GM19328 (cell line): ENCODE measurements around the gene KCNB1.

Source experiments
- ATAC-seq: cut with Tn5 transposase; IDR thresholded peaks from one replicate; pipeline ENCODE4 v1.9.1; 2021; ENCODE audit warnings: mild to moderate bottlenecking, moderate library complexity; ENCODE audit not compliant: unreplicated experiment

Gene KCNB1

DNA sequence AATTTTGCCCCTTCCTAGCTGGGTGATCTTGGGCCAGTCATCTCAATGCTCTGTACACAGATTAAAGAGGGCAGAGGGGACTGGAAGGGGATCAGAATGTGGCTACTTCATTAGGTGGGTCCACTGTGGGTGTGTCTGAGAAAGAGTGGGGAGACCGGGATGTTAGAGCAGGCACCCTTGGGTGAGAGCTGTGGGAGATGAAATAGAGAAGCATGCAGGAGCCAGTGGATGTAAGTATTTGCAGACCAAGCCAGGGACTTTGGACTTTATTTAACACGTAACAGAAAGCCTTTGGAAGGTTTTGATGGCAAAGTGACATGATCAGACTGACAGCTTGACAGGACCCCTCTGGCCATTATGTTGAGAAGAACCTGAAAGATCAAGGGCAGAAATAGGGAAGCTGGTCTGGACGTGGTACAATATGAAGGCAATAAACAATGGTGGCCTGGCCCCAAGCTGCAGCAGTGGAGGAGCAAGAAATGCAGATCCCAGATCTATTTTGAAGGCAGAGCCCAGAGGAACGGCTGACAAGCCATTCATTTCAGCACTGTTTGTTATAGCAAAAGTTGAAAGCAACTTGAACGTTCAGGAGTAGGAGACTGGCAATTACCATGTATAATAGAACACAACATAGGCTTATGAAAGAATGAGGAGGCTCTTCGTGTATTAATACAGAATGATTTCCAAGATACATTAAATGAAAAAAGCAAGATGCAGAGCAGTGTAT is 122.1 kb downstream of the KCNB1 start:
- no peak for ATAC-seq

DNA sequence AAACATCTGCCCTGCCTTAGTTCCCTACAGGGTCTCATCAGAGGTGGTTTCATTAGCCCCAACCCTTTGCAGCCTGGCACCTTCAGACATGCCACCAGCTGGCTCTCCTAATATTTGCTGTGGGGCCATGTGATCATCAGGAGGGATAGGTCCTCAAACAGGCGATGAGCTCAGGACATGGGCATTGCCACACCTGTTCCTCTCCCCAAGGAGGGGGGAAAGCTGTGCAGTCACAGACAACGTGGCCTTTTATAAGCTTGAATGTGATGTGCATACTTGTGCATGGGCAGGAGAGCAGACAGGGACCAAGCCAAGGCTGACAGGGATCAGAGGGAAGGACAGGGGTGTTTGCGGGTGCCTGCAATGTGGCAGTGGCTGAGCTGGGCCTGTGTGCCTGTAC is 125.8 kb downstream of the KCNB1 start:
- no peak for ATAC-seq

- no peak for ATAC-seq
These were observed 127.8 kb downstream of the KCNB1 start for GRCh38 chr20:49354673-49355072.

DNA sequence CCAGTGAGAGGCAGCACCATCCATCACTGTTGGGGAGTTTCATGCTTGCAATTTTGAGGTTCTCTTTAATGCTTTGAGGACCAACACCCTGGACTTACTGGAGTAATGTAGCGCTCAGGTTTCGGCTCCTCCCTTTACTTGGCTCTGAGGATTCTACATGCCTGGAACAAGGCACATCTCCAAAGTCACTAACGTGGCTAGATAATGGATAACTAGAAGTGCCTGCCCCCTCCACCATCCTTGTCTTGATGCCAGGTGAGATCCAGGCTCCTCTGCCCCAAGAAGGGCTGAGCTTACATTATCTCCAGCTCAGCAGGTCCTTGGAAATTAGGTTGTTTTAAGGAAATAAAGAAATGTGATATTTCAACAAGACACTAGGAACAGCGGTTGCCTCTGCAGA is 129.1 kb downstream of the KCNB1 start:
- ATAC-seq: no peak

DNA sequence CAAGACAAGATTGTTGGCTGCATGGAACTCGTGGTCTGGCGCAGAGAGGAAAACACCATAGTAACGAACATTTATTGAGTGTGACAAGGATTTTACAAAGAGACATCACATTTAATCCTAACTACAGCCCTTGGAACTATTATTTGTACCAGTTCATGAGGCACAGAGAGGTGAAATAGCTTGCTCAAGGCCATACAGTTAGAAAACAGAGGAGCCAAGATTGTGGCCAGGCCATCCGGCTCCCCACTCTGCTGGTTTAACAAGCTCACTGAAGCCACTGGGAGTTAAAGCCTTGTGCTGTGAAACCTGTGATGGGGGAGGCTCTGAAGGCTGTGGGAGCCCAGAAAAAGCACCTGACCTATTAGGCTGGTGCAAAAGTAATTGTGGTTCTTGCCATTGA is 129.7 kb downstream of the KCNB1 start:
- no peak for ATAC-seq

DNA sequence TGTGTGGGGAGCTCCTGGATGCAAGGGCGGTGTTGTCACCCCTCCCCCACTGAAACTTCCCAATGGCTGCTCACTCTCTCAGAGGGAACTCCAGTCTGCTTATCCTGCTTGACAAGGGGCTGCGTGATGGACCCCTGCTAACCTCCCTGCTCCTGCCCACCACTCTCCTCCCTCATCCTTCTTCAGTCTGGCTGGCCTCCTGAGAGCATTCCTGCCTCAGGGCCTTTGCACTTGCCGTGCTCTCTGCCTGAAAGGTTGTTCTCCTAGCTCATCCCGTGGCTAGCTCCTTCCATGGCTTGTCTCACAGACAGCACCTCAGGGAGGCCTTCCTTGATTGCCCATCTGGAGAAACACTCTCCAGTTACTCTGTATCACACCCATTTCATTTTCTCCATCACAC is 130.7 kb downstream of the KCNB1 start:
- no peak for ATAC-seq

- no peak for ATAC-seq
These were observed 132.7 kb downstream of the KCNB1 start for GRCh38 chr20:49349694-49350252.

- ATAC-seq: no peak
These were observed 133.4 kb downstream of the KCNB1 start for GRCh38 chr20:49349078-49349477.

- no peak for ATAC-seq
These were observed 133.9 kb downstream of the KCNB1 start for GRCh38 chr20:49348563-49348962.

- ATAC-seq: no peak
These were observed 135.3 kb downstream of the KCNB1 start for GRCh38 chr20:49347156-49347555.

GRCh38 chr20:49346682-49347081 is 135.8 kb downstream of the KCNB1 start:
- no peak for ATAC-seq

DNA sequence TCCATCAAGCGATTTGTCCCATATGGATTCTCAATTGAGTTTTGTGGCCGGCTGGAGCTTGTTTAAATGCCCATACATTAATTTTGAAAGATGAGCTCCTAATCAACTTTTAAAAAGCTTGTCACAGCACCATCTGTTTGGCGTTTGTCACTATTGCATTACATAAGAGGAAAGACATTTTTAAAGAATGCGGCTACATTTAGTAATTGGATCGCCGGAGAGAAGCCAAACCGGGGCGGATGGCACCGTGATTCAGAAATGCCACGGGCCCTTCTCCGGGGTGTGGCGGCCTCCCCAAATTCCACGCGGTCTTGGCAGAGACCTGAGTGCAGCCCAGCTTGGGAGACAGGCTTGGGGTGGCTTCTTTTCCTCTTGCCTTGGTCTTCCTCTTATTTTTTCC is 136.9 kb downstream of the KCNB1 start:
- no peak for ATAC-seq

DNA sequence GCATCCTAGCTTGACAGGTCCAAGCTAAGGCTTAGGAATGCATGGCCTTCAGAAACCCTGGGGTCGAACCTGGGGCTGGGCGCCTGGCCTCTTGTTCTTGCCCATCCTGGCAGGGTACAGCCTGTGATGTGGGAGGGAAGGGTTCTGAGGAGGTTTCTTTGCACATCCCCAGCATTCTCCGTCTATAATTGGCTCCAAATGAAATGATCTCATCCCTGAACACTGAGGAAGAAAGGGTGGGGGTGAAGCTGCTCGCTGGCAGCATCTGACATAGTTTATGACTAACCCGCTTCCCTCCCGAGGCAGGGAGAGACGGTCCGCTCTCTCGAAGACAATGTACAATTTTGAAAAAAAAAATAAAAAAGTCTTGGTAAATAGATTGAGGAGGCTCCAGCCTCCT is 137.5 kb downstream of the KCNB1 start:
- ATAC-seq: no peak

DNA sequence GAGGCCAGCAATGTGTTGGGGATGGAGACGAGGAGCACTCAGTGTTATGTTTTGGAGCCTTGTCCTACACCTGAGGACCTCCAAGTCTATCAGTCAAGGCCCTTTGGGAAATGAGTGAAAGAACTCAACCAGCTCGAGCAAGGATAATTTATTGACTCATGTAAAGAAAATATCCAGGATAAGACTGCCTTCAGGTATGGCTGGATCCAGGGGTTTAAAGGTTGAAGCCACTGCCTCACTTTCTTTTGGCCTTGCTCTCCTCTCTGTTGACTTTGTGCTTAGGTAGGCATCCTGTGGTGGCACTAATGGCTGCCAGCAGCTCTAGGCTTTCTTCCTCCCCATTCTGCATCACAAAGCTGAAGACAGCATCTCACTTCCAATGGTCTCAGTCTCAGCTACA is 138.3 kb downstream of the KCNB1 start:
- no peak for ATAC-seq

DNA sequence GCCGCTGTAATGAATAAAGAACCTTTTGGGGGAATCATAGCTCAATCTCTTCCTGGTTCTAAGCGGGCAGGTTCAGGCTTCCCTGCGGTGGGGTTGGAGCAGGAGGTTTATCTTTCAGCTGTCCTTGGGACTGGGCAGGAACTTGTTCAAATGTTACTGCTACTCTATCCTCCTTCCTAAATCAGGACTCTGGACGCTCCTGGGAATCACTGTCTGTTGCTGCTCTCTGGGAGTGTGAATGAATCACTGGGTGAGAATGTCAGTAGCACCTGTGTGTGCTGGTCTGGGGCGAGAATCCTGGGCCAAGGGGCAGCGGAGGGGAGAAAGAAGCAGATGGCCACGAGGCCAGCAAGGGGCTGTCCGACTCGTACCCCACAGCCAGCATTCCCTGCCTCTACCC is 139.2 kb downstream of the KCNB1 start:
- no peak for ATAC-seq

GRCh38 chr20:49340161-49340966 is 142.1 kb downstream of the KCNB1 start:
- ATAC-seq: no peak

GRCh38 chr20:49339123-49339522 is 143.3 kb downstream of the KCNB1 start:
- no peak for ATAC-seq

DNA sequence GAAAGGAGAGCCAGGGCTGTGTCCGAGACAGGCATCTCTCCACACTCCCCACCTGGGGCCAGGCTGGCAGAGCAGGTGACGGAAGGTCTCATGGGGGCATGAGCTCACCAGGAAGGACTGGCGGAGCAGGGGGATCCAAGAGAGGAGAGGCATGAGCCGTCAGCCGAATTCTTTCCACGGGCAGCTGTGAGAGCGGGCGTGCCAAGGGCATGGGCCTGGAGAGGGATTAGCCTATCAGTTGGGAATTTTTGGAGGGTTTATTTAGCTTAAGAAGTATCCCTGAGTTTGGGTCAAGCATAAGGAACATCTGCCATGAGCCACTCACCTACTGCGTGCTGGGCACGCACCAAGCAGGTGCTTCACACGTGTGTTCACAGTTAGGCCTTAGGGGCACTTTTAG is 144.4 kb downstream of the KCNB1 start:
- no peak for ATAC-seq

DNA sequence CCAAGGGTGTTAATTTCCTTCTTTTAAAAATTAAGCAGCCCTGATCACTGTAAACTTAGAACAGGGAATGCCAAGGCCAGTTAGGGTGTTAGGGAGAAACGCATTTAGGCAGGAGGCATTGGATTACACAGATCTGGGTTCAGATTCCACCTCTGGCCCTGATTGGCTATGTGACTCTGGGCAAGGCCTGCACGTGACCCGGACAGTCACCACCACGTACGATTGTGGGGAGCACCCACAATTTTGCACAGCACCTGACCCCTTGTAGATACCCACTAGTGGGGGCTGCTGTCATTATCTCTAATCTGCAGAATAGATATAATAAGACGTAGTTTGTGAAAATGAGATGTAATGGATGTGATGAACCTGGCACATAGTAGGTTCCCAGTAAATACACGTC is 145.1 kb downstream of the KCNB1 start:
- ATAC-seq: no peak

DNA sequence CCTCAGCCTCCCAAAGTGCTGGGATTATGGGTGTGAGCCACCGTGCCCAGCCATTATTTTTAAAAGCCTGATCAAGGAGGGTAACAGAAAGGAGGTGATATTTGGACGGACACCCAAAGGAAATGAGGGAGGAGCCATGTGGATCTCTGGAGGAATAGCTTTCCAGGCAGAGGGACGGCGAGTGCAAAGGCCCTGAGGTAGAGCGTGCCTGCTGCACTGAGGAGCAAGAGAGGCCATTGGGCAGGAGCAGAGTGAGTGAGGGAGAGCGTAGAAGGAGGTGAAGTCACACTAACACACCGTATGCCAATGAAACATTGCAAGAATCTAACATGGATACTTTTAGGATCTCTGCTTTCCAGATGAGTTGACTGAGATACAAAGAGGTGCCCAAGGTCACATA is 145.7 kb downstream of the KCNB1 start:
- no peak for ATAC-seq

DNA sequence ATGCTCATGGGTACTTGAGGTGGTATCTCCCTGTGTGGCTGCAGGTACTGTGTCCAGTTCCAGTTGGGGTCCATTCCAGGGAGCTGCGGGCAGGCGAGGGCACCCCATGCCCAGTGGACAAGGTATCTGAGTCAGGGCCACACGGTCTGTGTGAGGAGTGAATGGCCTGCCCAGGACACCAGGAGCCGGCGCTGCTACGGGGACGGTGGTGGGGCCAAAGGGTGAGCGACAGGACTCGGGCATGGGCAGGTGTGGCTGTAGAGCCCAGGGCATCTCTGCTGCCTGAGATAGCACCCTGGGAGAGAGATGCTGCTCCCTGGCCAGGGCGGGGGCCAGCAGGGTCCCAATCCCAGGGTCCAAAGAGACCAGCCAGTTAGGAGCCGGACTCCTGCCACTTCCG is 147.0 kb downstream of the KCNB1 start:
- no peak for ATAC-seq
